K562 (cell line): ENCODE measurements around the gene TSTD1. TPM values are rescaled to one million over a fixed set of nuclear protein-coding genes. Genes with fewer than 3 reads are reported as not detected.

Experiments used
- CBFA2T2 ChIP-seq: fragments of 450-650 bp; conservative IDR thresholded peaks from 2 replicates; pipeline ENCODE4 v1.6.1; 2017; ENCODE audit warnings: mild to moderate bottlenecking
- ESRRA ChIP-seq: fragments of 450-650 bp; IDR thresholded peaks from 2 replicates; pipeline ENCODE4 v1.6.1; 2014; ENCODE audit warnings: low read depth, mild to moderate bottlenecking, moderate library complexity, borderline replicate concordance
- ETS2 ChIP-seq: IDR thresholded peaks from 2 replicates; pipeline ENCODE4 v1.6.1; 2016; ENCODE audit warnings: borderline replicate concordance, missing genetic modification characterization, mild to moderate bottlenecking, moderate library complexity, missing compliant biosample characterization; ENCODE audit not compliant: poor library complexity, severe bottlenecking
- FOXK2 ChIP-seq, 2 experiments: fragments of 450-650 bp; IDR thresholded peaks in 1 of 2; conservative IDR thresholded peaks in 1 of 2; 2 replicates each; pipeline ENCODE4 v1.6.1; 2016; ENCODE audit warnings: low read depth in 2 of 2, mild to moderate bottlenecking in 1 of 2
- MTA1 ChIP-seq: fragments of 450-650 bp; IDR thresholded peaks from 2 replicates; pipeline ENCODE4 v1.6.1; 2017; ENCODE audit warnings: borderline replicate concordance
- NFE2 ChIP-seq: IDR thresholded peaks from 2 replicates; pipeline ENCODE4 v1.6.1; 2014; ENCODE audit warnings: antibody characterized with exemption, low read depth
- TBL1XR1 ChIP-seq, 2 experiments: IDR thresholded peaks; 2 replicates each; pipeline ENCODE4 v1.6.1; 2012; ENCODE audit warnings: improper control_type of control experiment in 2 of 2, low read length in 2 of 2, mild to moderate bottlenecking in 1 of 2
- TEAD1 ChIP-seq, 2 experiments: fragments of 450-650 bp in 1 of 2; sonication (generic) in 1 of 2; formaldehyde crosslinking; IDR thresholded peaks; 2 replicates each; pipeline versions ENCODE4 v1.4.0 to v1.8.0; 2020 to 2022; ENCODE audit warnings: mild to moderate bottlenecking in 2 of 2, missing genetic modification reagents in 1 of 2
- U2AF2 ChIP-seq: fragments of 200-400 bp; formaldehyde crosslinking; optimal IDR thresholded peaks from 2 replicates; pipeline ENCODE3; 2017; ENCODE audit warnings: low read depth, mild to moderate bottlenecking, low read length
- ZNF586 ChIP-seq: fragments of 450-650 bp; formaldehyde crosslinking; conservative IDR thresholded peaks from 2 replicates; pipeline ENCODE4 v1.4.0; 2020; ENCODE audit warnings: mild to moderate bottlenecking, moderate library complexity
- ZNF830 ChIP-seq: fragments of 250-450 bp; sonication (Bioruptor Pico); IDR thresholded peaks from 2 replicates; pipeline ENCODE4 v1.5.0; 2021; ENCODE audit warnings: mild to moderate bottlenecking
- polyA plus RNA-seq, 8 experiments: library from polyadenylated mRNA; depleted of rRNA in 4 of 8; stranded (reverse) in 5 of 8; unstranded in 3 of 8; fragments of >200 nt; fragmentation: Nextera tagmentation in 2 of 8; fragmentation: Illumina TruSeq in 1 of 8; extraction: Ambion mirVana in 2 of 8; extraction: Trizol in 1 of 8; gene quantifications; 2 replicates each; pipeline versions ENCODE4 v1.2.1 to v1.2.3, GENCODE V29; 2011 to 2014; ENCODE audit warnings: inconsistent platforms in 1 of 8, missing spikeins in 1 of 8
- total RNA-seq, 7 experiments: library from RNA; depleted of rRNA in 6 of 7; stranded (reverse); fragments of >200 nt in 6 of 7; fragmentation: Illumina TruSeq in 2 of 7; extraction: Trizol in 2 of 7; gene quantifications; 2 replicates each; pipeline versions ENCODE4 v1.2.1 to v1.2.3, GENCODE V29; 2011 to 2021; ENCODE audit warnings: low replicate concordance in 1 of 7
- TF ChIP-seq, protein P1 (sequence below): sonication (generic); formaldehyde crosslinking; IDR thresholded peaks from 2 replicates; pipeline ENCODE4 v1.8.1; 2022; ENCODE audit warnings: missing genetic modification reagents
- TF ChIP-seq, protein P2 (sequence below): fragments of 250-450 bp; sonication (Bioruptor Pico); IDR thresholded peaks from 2 replicates; pipeline ENCODE4 v1.5.1; 2021; ENCODE audit warnings: mild to moderate bottlenecking
- TF ChIP-seq, protein P3 (sequence below): fragments of 450-650 bp; IDR thresholded peaks from 2 replicates; pipeline ENCODE4 v1.6.1; 2016
- TF ChIP-seq, protein P4 (sequence below): fragments of 150-350 bp; conservative IDR thresholded peaks from 2 replicates; pipeline ENCODE4 v1.6.1; 2014; ENCODE audit warnings: low read length
- TF ChIP-seq, protein P5 (sequence below): fragments of 450-650 bp; formaldehyde crosslinking; IDR thresholded peaks from 2 replicates; pipeline ENCODE4 v1.4.0; 2020; ENCODE audit warnings: mild to moderate bottlenecking, moderate library complexity
- TF ChIP-seq, protein P6 (sequence below): fragments of 450-650 bp; IDR thresholded peaks from 2 replicates; pipeline ENCODE4 v1.6.1; 2016; ENCODE audit warnings: missing biosample characterization, missing genetic modification characterization

TSTD1 gene
- total and polyA plus RNA-seq, 9 of the 15 experiments (the other 6 are each of a cell fraction or from before 2014, with no cell fraction given), result 0.23 to 0.53 TPM; not detected in 7

DNA sequence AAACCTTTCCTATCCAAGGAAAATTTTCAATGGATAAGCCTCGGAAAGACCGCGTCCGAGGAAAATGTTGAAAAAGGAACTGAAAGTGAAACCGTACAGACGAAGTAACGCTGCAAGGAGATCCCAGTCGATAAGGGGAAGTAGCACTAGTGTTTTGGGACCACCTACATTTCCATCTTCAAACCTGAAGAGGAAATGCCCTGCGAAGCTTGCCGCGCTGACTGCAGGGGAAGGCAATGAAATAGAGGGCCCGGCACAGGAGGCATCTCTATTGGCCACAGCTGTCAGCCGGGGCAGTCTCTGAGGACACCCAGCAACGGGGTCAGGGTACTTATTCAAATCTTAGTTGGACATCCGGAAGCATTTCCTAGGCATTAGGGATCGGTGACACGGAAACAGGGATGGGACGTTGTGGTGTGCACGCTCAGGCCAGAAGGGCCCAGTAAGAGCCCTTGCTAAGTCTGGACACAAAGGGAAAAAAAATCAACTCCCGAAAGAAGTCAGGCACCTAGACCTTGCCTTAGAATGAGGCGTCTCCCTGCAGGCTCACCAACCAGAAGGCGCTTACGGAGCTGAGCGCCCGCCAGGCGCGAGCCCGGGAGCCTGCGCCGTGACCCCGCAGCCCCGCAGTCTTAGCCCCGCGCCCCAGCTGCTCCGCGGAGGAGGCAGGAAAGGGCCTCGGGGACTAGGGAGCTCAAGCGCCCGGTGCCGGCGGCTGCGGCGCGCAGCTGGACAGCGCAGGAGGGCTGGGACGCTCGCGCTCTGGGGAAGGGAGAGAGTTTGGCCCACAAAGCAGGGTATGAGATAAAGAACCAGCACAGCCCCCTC is 6.4 kb upstream of the TSTD1 start (continued):
- TF ChIP-seq, protein P1, sequence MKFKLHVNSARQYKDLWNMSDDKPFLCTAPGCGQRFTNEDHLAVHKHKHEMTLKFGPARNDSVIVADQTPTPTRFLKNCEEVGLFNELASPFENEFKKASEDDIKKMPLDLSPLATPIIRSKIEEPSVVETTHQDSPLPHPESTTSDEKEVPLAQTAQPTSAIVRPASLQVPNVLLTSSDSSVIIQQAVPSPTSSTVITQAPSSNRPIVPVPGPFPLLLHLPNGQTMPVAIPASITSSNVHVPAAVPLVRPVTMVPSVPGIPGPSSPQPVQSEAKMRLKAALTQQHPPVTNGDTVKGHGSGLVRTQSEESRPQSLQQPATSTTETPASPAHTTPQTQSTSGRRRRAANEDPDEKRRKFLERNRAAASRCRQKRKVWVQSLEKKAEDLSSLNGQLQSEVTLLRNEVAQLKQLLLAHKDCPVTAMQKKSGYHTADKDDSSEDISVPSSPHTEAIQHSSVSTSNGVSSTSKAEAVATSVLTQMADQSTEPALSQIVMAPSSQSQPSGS, result no peak
- TF ChIP-seq ESRRA, result no peak
- TF ChIP-seq ZNF586, result no peak
- no peak; a peak in 1 of 4 replicates for TF ChIP-seq FOXK2 (conservative IDR thresholded peaks at IDR 0.05 in 1 of 2, IDR thresholded peaks at IDR 0.05 in 1 of 2; ENCODE audit: low read depth in 2 of 2)
- TF ChIP-seq TEAD1 (CRISPR knock-in tag; IDR thresholded peaks at IDR 0.05), result no peak
- TF ChIP-seq NFE2, result no peak
- TF ChIP-seq ETS2 (tag), result no peak
- no peak; the same call in 1 of the 2 replicates for TF ChIP-seq CBFA2T2
- TF ChIP-seq, protein P2, sequence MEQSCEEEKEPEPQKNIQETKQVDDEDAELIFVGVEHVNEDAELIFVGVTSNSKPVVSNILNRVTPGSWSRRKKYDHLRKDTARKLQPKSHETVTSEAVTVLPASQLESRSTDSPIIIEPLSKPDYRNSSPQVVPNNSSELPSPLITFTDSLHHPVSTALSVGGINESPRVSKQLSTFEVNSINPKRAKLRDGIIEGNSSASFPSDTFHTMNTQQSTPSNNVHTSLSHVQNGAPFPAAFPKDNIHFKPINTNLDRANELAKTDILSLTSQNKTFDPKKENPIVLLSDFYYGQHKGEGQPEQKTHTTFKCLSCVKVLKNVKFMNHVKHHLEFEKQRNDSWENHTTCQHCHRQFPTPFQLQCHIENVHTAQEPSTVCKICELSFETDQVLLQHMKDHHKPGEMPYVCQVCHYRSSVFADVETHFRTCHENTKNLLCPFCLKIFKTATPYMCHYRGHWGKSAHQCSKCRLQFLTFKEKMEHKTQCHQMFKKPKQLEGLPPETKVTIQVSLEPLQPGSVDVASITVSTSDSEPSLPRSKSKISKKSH (CRISPR knock-in tag), result no peak
- TF ChIP-seq, protein P3, sequence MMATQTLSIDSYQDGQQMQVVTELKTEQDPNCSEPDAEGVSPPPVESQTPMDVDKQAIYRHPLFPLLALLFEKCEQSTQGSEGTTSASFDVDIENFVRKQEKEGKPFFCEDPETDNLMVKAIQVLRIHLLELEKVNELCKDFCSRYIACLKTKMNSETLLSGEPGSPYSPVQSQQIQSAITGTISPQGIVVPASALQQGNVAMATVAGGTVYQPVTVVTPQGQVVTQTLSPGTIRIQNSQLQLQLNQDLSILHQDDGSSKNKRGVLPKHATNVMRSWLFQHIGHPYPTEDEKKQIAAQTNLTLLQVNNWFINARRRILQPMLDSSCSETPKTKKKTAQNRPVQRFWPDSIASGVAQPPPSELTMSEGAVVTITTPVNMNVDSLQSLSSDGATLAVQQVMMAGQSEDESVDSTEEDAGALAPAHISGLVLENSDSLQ, result peak; percentile 57
- TF ChIP-seq, protein P4, sequence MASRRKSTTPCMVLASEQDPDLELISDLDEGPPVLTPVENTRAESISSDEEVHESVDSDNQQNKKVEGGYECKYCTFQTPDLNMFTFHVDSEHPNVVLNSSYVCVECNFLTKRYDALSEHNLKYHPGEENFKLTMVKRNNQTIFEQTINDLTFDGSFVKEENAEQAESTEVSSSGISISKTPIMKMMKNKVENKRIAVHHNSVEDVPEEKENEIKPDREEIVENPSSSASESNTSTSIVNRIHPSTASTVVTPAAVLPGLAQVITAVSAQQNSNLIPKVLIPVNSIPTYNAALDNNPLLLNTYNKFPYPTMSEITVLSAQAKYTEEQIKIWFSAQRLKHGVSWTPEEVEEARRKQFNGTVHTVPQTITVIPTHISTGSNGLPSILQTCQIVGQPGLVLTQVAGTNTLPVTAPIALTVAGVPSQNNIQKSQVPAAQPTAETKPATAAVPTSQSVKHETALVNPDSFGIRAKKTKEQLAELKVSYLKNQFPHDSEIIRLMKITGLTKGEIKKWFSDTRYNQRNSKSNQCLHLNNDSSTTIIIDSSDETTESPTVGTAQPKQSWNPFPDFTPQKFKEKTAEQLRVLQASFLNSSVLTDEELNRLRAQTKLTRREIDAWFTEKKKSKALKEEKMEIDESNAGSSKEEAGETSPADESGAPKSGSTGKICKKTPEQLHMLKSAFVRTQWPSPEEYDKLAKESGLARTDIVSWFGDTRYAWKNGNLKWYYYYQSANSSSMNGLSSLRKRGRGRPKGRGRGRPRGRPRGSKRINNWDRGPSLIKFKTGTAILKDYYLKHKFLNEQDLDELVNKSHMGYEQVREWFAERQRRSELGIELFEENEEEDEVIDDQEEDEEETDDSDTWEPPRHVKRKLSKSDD, result no peak
- no peak for TF ChIP-seq ZNF830
- TF ChIP-seq, protein P5, sequence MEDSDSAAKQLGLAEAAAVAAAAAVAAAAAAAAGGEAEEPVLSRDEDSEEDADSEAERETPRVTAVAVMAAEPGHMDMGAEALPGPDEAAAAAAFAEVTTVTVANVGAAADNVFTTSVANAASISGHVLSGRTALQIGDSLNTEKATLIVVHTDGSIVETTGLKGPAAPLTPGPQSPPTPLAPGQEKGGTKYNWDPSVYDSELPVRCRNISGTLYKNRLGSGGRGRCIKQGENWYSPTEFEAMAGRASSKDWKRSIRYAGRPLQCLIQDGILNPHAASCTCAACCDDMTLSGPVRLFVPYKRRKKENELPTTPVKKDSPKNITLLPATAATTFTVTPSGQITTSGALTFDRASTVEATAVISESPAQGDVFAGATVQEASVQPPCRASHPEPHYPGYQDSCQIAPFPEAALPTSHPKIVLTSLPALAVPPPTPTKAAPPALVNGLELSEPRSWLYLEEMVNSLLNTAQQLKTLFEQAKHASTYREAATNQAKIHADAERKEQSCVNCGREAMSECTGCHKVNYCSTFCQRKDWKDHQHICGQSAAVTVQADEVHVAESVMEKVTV (CRISPR knock-in tag), result no peak
- TF ChIP-seq TBL1XR1 (IDR thresholded peaks at IDR 0.05; ENCODE audit: low read length in 2 of 2), result no peak
- TF ChIP-seq U2AF2, result no peak
- TF ChIP-seq, protein P6, sequence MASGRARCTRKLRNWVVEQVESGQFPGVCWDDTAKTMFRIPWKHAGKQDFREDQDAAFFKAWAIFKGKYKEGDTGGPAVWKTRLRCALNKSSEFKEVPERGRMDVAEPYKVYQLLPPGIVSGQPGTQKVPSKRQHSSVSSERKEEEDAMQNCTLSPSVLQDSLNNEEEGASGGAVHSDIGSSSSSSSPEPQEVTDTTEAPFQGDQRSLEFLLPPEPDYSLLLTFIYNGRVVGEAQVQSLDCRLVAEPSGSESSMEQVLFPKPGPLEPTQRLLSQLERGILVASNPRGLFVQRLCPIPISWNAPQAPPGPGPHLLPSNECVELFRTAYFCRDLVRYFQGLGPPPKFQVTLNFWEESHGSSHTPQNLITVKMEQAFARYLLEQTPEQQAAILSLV, result no peak
- TF ChIP-seq MTA1, result 0 out of 2 replicates have a peak, but pooled peaks have one; percentile 13
